Medulla oblongata (tissue), 1 donor: ENCODE results near the gene PSMD10.

Experiments
- DNase-seq: peaks from one replicate; pipeline ENCODE4 v3.0.0-alpha.2; 2015; ENCODE audit errors: extremely low spot score

PSMD10 gene

DNA sequence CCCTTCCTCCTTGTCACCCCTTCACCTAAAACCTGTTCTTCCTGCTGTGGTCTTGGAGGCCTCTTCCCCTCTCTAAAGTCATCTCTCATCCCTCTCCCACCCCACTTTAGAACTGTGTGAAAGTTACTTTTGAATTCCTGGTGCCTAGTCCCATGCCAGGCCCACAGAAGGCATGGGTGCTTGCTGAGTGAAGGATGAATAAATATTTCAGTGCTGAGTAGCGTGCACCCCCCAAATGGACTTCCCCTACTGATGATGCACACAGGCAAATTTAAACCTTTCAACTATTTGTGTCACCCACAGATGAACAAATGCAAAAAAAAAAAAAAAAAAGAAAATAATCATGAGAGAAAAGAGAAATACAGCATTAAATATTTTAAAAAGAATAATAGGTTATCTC, 19.8 kb downstream of the PSMD10 start:
- DNase-seq, result no peak

DNA sequence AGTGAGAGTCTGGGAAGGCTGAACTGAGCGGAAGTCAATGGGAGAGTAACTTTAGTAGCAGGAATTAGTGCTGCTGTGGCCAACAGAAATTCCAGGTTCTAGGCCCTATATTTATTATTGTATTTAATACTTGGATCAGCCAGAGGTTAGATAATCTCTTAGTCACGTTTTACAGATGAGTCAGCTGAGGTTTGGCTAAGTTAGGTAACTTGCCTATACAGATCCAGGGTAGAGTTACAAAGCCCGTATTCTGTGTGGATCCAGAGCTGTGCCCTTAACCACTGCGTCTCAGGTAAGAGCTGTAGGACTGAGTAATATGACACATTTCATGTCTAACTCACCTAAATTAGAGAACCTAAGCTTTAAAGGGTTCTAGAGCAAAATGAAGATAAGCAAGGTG, 20.5 kb downstream of the PSMD10 start:
- no peak for DNase-seq

DNA sequence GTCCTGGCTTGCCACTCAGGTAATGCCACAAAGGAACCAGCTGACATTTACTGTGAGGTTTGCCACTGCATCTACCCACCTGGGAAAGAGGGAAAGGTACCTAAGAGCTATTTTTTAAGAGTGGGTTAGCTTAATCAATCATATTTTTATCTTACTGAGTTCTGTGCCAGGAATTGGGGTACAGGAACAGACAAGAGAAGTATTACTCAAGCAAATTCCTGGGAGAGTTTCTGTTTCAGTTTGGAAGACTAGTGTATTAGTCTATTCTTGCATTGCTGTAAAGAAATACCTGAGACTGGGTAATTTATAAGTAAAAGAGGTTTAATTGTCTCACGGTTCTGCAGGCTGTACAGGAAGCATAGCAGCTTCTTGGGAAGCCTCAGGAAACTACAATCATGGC, 23.2 kb downstream of the PSMD10 start:
- DNase-seq, result no peak

DNA sequence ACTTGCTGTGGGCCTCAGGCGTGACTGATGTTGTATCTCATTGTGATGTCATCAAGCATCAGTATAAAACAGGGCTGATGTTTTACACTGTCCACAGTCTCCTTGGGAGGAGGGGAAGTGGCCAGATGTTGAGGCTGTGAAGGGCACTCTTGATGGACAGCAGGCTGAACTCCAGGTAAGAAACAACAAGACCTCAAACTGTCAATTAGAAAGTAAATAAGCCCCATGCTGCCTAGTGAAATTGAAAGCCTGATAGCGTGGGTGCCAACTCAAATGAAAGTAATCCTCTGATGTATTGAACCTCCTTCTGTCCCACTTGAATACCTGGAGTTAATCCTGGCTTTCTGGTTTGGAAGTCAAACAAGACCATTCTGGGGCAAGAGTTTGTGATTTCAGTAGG, 26.7 kb downstream of the PSMD10 start:
- DNase-seq, result no peak

DNA sequence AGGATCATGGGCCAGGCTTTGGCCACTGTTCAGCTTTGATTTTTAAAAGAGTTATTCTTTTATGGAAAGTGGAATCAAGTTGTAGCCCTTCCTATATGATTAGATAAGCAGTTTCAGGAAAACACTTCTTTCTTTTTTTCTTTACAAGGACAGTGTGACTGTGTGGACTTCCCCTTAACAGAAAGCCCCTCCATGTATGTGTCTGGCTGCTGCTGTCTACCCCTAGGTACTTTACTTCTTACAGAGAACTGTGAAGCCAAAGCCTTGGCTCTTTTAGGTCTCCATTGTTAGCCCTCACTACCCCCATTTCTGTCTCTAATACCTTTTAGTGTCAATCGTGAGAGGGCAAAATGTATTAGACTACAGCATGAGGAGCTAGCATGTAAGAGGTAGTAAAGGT, 27.3 kb downstream of the PSMD10 start:
- no peak for DNase-seq

DNA sequence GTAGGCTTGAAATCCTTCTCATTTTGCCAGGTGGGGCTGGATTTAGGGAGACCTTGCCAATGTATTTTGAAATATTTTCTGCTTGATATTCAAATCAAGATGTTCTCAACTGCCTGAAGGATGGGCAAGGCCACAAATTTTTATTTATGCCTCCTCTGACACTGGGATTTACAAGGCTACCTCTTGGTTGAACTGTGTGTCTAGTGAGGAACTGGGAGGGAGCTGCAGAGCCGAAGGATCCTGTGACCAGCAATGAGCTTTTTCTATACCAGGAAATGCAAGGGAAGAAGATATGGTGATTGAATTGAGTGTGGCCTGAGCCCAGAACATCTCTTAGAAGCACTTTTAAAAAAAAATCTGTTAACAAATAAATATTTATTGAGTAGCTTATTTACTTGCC, 31.5 kb downstream of the PSMD10 start:
- DNase-seq, result no peak

DNA sequence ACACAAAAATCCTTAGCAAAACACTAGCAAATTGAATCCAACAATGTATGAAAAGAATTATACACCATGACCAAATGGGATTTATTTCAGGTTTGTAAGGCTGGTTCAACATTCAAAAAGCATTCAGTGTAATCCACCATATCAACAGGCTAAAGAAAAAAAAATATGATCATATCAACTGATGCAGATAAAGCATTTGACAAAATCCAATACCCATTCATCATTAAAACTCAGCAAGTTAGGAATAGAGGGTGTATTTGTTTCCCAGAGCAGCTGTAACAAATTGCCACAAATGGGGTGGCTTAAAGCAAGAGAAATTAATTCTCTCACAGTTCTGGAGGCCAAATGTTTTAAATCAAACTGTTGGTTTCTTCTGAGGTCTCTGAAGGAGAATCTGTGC, 35.8 kb downstream of the PSMD10 start:
- no peak for DNase-seq

DNA sequence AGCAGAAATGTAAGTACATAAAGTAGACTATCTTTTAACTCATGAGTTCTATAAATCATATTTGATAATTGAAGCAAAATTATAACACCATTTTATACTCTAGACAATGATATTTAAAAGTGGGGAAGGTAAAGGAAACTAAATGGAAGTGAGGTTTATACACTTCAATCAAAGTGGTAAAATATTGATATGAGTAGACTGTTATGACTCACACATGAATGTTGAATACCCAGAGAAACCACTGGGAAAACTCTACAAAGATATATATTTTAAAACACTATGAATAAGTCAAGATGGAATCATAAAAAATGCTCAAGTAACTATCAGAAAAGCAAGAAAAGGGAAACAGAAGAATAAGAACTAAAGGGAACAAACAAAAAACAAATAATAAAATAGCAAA, 38.1 kb downstream of the PSMD10 start:
- DNase-seq, result no peak

DNA sequence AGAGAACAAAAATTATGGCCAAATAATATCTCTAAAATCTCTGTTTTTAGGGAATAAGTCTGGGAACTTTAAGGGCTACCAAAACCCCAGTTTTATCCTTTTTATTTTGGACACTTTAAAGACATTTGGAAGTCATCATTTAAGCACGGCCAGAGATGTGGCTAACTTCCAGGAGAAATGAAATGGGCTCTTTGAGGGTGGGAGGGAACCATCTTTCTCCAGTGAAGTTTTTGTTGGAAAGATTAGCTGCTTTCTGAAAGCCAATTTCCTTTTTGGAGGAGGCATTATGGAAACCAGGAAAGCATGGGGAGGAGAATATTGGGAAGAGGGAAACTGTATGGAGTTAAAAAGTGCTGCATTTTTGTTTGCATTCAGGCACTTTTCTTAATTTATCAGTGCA, 41.7 kb downstream of the PSMD10 start:
- no peak for DNase-seq

DNA sequence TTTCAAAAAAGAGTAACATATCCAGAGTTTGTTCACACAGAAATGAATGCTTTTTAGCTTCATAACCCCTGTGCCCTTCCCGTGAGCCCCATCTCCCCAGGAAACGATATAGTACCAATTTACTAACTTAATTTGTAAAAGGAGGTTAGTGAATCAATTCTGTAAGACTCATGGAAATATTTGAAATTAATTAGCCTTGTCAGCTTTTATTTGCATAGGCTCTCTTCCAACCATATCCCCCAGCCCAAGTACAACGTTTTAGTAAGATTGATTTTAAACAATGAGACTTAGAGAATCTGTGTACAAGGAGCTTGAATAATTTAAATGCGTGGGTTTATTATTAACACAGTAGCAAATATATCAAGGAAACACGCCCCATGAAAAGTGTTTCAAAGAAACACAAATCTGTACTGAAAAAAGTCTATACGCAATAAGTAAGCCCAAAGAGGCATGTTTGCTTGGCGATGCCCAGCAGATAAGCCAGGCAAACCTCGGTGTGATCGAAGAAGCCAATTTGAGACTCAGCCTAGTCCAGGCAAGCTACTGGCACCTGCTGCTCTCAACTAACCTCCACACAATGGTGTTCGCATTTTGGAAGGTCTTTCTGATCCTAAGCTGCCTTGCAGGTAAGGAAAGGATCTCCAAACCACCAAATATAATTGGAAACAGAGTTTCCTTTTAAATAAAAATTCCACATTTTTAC, 46.6 kb downstream of the PSMD10 start, which contains the start of gene VSIG1:
TSS of gene VSIG1 (plus strand) at position 512 of the 703 bp plus-strand sequence. CDS start at position 578, 66 bp downstream.
- no peak for DNase-seq

DNA sequence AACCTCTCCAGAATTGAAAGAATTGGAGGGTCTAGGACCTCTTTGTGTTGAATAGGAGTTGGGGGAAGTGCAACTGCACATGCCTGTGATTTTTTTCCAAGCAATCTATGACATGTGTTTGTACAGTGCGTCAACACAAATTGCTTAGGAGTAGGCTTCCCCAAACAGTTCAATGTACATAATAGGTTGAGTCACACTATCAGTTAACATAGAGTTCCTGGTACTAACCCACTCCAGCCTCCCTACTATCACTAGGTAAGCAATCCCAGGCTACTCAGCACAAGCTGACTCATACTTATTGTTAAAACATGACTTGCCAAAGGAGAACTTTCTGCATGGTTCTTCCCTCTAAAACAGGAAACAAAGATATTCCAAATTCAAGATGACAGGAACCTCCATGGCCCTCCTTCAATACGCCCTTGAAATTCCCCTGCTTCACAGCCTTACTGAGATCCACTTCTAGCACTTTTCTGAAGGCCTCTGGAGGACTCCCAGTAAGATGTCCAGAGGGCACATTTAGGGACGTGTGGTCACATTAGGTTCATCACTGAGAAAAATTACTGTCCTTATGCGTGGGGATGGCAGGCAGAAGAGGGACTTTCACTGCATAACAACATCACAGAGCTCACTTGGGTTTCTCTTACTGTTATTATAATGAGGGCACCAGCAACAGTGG, 54.9 kb downstream of the PSMD10 start:
- DNase-seq, result no peak

DNA sequence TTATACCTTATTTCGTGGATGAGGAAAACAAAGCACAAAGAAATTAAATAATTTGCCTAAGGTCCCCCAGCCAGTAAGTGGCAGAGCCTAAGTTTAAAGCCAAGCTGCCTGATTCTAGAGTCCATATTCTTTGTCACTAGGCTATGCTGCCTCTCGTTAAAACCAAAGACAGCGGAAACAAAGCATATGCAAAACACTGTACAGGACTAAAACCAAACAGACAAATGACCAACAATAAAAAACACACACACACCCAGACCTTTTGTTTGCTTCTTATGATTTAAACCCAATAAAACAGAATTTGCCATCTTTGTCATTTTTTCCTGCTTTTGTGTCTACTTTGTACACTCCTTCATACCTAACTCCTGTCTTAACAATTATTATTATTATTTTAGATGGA, 56.6 kb downstream of the PSMD10 start:
- no peak for DNase-seq
